GM12801 (cell line): ENCODE data around the gene ZBED1.

Experiments
- TF ChIP-seq, protein P1 (sequence below): IDR thresholded peaks from one replicate; pipeline ENCODE4 v1.5.1; 2011; ENCODE audit warnings: control low read depth; ENCODE audit not compliant: insufficient read length; ENCODE audit errors: extremely low read depth

The ZBED1 gene

DNA sequence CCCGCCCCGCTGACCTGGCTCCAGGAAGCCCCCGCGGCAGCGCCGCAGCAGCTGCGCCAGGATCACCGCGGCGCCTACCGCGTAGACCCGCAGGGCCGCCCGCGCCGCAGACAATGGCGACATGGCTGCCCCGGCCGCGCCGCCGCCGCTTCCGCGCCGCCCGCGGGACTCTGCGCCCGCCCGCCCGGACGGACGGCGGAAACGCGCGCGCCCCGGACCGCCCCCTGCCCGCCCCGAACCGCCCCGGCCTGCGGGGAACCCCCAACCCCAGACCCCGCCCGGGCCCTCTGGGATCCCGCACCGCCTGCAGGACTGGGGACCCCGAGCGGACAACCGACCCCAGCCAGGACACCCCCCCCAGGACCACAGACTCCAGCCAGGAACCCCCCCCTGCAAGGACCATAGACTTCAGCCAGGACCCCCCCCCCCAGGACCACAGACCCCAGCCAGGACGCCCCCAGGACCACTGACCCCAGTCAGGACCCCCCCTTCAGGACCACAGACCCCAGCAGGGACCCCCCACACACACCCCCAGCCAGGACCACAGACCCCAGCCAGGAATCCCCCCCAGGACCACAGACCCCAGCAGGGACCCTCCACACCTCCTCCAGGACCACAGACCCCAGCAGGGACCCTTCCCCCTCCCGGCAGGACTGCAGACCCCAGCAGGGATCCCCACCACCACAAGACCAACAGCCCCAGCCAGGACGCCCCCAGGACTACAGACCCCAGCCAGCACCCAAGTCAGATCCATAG lies at the start of gene ZBED1, which contains the start of gene DHRSX:
ZBED1 (minus strand) TSS at position 174 of the 756 bp plus-strand sequence. CDS start 10,257 bp downstream, outside the sequence.
DHRSX (minus strand) TSS at position 174 of the 756 bp plus-strand sequence; CDS start at position 123, 51 bp downstream.
- TF ChIP-seq, protein P1, sequence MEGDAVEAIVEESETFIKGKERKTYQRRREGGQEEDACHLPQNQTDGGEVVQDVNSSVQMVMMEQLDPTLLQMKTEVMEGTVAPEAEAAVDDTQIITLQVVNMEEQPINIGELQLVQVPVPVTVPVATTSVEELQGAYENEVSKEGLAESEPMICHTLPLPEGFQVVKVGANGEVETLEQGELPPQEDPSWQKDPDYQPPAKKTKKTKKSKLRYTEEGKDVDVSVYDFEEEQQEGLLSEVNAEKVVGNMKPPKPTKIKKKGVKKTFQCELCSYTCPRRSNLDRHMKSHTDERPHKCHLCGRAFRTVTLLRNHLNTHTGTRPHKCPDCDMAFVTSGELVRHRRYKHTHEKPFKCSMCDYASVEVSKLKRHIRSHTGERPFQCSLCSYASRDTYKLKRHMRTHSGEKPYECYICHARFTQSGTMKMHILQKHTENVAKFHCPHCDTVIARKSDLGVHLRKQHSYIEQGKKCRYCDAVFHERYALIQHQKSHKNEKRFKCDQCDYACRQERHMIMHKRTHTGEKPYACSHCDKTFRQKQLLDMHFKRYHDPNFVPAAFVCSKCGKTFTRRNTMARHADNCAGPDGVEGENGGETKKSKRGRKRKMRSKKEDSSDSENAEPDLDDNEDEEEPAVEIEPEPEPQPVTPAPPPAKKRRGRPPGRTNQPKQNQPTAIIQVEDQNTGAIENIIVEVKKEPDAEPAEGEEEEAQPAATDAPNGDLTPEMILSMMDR: no peak

DNA sequence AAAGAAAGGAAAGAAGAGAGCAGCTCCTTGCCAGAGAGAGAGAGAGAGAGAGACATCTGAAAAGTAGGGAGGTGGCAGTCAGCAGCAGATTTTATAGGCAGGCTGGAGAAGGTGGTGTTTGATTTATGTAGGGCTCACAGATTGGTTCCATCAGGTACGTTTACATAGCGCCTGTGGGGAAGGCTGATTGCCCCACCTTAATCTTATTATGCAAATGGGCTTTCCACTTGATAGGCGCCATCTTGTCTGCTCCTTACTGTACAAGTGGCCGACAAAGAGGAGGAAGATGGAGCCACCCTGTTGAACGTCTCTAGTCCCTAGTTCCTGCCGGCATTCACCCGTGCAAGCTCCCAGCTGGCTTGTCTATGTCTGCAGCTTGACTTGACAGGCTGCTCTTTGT lies 49.1 kb upstream of the ZBED1 start:
- TF ChIP-seq, protein P1: no peak

DNA sequence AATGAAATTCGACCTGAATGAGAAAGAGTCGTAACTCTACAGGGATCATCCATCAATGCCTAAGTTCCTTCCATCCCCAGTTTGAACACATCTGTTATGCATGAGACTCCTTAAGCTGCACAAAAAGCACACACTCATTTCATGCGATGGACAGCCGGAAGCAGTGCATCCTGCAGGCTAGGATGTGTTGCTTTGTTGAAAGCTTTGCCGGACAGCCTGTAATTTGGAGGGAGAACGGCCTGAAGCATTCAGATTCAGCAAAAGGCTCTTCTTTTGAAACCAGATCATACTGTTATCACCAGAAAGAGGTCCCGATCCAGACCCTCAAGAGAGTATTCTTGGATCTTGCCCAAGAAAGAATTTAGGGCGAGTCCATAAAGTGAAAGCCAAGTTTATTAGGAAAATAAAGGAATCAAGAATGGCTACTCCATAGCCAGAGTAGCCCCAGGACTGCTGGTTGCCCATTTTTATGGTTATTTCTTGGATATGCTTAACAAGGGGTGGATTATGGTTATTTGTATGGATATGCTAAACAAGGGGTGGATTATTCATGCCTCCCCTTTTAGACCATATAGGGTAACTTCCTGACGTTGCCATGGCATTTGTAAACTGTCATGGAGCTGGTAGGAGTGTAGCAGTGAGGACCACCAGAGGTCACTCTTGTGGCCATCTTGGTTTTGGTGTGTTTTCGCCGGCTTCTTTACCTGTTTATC lies 48.1 kb upstream of the ZBED1 start:
- TF ChIP-seq, protein P1: no peak

DNA sequence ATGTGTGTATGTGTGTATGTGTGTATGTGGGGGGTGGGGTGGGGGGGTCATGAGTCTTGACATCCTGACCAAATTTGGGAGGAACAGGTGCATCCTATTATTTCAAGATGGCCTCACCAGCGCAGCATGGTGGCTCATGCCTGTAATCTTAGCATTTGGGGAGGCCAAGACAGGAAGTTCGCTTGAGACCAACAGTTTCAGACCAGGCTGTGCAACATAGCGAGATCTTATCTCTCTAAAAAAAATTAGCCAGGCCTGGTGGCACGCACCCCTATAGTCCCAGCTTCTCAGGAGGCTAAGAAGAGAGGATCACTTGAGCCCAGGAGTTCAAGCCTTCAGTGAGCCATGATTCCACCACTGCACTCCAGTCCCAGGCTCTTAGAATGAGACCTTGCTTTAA lies 47.0 kb upstream of the ZBED1 start:
- TF ChIP-seq, protein P1: no peak

DNA sequence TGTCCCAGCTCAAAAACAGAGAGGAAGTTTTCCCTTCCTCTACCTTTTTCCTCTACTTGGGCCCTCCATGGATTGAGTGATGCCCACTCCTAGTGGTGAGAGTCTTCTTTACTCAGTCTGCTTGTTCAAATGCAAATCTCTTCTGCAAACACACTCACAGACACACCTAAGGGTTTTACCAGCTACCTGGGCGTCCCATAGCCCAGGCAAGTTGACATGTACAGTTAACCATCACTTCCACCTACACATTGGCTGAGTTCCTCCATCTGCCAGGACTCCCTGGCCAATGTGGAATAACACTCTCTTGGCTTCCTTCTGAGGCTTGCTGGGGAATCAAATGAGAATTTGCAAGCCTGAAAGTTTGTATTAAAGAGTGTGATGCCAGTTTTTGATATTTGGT lies 45.7 kb upstream of the ZBED1 start:
- TF ChIP-seq, protein P1: no peak

DNA sequence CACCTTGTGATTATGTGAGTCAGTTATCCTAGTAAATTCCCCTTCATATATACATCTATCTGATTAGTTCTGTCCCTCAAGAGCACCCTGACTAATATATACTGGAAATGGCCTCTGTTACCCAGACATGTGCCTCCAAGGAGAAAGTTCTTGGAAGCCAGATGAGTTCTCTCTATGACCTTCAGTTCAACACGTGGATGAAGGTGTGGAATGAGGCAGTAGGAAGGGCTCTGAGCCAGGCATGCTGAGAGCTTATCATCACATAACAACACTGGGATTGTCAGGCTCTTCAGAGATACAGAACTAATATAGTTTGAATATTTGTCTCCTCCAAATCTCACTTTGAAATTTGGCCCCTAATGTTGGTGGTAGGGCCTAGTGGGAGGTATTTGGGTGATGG lies 44.4 kb upstream of the ZBED1 start:
- TF ChIP-seq, protein P1: no peak

DNA sequence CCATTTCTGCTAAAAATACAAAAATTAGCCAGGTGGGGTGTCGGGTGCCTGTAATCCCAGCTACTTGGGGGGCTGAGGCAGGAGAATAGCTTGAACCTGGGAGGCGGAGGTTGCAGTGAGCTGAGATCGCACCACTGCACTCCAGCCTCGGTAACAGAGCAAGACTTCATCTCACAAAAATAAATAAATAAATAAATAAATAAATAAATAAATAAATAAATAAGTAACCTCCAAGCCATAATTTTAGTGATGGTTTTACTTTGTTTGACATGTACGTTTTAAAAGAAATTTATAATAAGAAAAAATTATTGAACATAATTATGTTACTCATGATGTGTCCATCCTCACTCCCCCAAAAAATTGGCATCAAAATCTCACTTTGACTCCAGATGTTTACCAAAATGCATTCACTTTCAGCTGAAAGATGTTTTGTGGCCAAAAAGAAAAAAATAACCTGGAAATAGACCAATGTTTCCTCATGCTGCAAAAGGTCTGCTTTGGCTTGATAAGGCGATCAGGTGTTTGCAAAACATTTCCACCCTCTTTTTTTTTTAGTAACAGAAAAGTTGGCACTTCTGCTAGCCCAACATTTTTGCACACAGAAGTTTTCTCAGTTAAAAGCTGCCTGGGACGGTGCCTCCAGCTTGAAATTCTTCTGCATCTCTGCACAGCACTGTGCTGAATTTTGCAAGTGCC lies 42.2 kb upstream of the ZBED1 start:
- TF ChIP-seq, protein P1: no peak
